Jurkat, Clone E6-1 (cell line): ENCODE measurements around the gene ZBTB7C.

Experiments
- DNase-seq: peaks from one replicate; pipeline ENCODE4 v3.0.0-alpha.2; 2011; ENCODE audit warnings: low read depth, low spot score
- H3K4me3 ChIP-seq: 2 replicates; pipeline ENCODE4 v1.5.1; 2011; ENCODE audit warnings: mild to moderate bottlenecking, low read length, control low read depth, moderate library complexity

ZBTB7C gene

GRCh38 chr18:48188609-48189008, 220.6 kb downstream of the ZBTB7C start:
- no peak overlapping the region for H3K4me3 ChIP-seq
- no peak for DNase-seq

GRCh38 chr18:48186861-48187260, 222.3 kb downstream of the ZBTB7C start:
- H3K4me3 ChIP-seq = no peak overlapping the region
- no peak for DNase-seq

- DNase-seq = no peak
- H3K4me3 ChIP-seq = no peak overlapping the region
These were observed 222.9 kb downstream of the ZBTB7C start for GRCh38 chr18:48186131-48186766.

- no peak for DNase-seq
These were observed 225.1 kb downstream of the ZBTB7C start for GRCh38 chr18:48184118-48184517.

GRCh38 chr18:48183613-48184012, 225.6 kb downstream of the ZBTB7C start:
- no peak overlapping the region for H3K4me3 ChIP-seq
- DNase-seq = no peak

More at GRCh38 chr18:48184118-48184517, 225.1 kb downstream of the ZBTB7C start:
- H3K4me3 ChIP-seq = no peak overlapping the region

DNA sequence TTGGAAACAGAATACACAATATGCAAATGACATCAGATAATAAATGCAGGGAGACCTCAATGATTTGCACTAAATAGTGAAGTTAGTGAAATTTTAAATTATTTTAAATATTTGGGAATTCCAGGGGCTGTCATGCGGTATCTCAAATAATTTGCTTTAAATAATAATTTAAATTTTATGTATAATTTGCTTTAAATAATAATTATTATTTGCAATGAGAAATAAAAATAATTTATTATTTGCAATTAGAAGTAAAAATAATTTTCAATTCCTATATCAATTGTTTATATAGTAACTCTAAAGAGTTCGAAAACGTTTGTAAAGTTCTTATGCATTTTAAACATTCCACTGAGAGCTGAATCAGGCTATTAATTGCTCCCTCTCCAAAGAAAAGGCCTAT, 226.4 kb downstream of the ZBTB7C start:
- no peak for DNase-seq
- H3K4me3 ChIP-seq = no peak overlapping the region

- no peak for DNase-seq
- H3K4me3 ChIP-seq = no peak overlapping the region
These were observed 227.3 kb downstream of the ZBTB7C start for GRCh38 chr18:48181857-48182256.

DNA sequence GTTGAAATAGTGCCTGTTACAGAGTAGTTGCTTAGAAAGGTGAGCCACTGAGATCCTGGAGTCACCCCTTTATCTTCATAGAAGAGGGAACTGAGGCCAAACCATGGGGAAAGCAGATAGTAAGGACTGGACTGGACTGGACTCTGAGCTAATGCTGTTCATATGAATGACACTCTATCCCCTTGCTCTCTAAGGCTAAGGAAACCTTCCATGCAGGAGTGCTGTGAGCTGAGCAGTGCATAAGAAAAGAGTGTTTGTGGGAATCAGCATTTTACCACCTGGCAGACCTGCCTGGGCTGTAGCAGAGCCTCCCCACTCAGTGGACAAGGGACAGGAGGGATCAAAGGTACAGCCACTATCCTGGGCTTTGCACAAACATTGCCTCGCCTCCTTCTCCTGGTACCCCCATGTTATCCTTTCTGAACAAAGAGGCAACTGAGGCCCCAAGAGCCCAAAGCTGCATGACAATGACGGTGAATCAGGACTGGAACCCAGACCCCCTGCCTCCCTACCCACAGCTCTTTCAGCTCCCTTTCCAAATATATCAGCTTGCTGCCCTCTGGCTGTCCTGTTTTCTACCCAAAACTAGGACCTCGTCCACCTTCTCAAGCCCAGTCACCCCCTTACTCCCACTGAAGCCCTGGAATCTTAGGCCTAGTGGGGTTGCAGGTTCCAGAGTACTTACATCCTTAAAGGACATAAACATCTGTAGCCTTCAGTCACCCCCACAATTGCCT, 227.9 kb downstream of the ZBTB7C start:
- no peak overlapping the region for H3K4me3 ChIP-seq
- no peak for DNase-seq

DNA sequence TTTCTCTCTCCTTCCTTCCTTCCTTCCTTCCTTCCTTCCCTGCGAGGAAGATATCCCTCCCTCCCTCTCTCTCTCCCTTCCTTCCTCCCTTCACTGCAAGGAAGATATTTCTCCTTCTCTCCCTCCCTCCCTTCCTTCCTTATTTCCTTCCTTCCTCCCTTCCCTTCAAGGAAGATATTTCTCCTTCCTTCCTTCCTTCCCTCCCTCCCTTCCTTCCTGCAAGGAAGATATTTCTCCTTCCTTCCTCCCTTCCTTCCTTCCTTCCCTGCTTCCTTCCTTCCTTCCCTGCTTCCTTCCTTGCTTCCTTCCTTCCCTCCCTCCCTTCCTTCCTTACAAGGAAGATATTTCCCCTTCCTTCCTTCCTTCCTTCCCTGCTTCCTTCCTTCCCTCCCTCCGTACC, 229.5 kb downstream of the ZBTB7C start:
- H3K4me3 ChIP-seq = no peak overlapping the region
- DNase-seq = no peak

DNA sequence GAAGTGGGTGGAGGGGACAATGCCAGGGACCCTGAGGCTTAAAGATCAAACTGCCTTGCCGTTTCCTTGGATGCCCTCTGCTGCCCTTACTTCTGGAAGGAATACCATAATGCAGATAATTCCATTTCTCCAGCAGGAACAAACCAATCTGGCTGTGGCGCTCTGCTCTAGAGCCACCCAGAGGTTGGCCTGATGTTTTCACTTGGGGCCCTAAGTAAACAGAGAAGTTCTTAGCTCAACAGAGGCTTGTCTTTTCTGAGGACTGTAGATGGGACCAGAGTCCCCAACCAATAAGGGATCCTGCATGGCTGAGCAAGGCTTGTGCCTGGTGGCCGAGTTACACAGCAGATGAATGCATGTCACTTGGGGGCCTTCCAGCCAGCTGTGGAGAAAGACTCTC, 230.2 kb downstream of the ZBTB7C start:
- no peak for DNase-seq
- no peak overlapping the region for H3K4me3 ChIP-seq

GRCh38 chr18:48176909-48177308, 232.3 kb downstream of the ZBTB7C start:
- no peak overlapping the region for H3K4me3 ChIP-seq
- no peak for DNase-seq

- no peak for DNase-seq
- no peak overlapping the region for H3K4me3 ChIP-seq
These were observed 235.6 kb downstream of the ZBTB7C start for GRCh38 chr18:48173557-48173956.

DNA sequence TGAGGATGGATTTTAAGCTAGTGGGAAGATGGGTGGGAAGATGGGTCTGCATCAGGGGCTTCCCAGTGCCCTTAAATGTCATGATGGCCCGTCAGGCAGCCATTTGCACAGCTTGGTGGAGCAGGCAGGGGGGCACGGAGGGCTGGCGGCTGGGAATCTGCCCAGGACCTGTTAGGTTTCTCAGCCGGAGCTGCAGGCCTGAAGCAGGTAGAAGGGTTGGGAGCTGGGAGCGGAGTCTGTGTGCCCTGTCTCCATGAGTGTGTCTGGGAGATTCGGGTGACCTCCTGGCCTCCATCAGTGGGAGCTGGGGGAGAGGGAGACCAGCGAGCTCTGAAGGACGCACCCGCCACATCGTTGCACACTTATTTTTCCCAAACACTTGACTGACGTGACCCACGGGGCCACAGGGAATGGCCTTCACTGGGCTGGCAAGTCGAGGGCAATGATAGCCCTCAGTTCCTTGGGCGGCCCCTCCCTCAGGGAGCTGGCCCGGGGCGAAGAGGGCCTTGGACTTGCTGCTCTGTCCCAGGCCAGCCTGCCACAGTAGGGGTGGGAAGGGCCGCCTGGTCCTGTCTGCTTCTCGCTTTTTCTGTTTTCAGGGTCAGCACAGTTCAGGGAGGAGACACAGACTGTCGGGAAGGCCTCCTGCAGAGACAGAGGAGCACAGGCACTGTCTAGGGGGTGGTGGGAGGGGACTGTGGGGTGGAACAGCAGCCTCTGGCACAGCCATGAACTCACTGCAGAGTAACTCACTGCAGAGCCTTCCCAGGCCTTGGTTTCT, 236.8 kb downstream of the ZBTB7C start:
- DNase-seq = no peak
- no peak overlapping the region for H3K4me3 ChIP-seq

GRCh38 chr18:48171490-48172188, 237.5 kb downstream of the ZBTB7C start:
- no peak for DNase-seq
- no peak overlapping the region for H3K4me3 ChIP-seq

DNA sequence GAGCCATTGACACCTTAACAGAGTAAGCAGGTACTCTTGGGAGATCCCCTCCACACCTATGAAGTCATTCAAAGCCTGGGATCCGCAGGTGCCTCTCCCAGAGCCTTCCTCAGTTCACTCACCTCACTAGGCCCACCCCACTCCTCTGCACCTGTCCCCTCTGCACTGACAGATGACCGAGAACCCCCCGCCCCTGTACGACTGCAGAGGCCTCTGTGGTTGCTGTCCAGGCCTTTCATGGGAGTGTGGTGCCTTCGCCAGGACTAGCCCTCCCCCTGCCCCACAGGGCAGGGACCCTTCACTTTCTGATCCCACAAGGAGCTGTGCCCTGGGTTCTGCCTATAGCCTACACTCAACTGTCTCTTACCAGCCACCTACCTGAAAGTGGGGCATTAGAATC, 238.5 kb downstream of the ZBTB7C start:
- DNase-seq = no peak
- H3K4me3 ChIP-seq = no peak overlapping the region

DNA sequence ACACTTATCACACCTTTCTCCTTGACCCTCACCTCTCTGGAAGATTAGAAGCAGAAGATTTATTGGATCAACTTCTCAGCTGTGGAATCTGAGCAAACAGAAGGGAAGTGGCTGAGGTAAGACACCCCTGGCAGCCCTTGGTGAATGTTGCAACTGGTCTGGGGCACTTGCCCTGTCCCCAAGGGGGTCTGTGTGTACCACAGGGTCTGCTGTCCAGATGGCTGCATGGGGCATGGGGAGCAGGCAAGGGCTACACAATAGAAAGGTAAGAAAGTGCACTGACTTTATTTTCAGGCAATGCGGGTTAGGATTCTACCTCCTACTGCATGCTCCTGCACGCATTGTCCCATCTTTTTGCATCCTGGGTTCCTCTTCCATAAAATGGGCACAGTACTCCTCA, 240.3 kb downstream of the ZBTB7C start:
- no peak overlapping the region for H3K4me3 ChIP-seq
- DNase-seq = no peak

- no peak overlapping the region for H3K4me3 ChIP-seq
- no peak for DNase-seq
These were observed 241.3 kb downstream of the ZBTB7C start for GRCh38 chr18:48167897-48168253.

DNA sequence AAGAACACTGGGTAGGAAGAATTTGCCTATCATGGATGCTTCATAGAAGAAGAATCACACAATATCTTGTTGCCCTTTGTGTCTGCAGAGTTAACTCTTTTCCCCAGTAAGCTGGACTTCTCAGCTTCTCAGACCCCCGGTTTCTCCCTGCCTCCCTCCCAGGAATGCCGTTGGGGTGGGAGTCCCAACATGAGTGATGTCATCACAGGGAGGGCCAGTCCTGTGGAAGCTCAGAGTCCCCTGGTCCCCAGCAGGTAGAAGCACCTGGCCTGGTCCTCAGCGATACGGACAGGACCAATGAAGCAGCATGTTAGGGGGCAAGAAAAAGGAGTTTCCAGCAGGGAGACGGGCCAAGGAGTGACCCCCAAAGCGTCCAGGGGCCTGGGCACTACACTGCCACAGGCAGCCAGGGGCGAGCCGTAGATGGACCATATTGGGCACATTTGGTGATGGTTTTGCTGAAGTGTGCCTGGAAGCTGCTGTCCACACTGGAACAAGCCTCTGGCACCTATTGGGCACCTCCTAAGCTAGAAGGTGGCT, 242.8 kb downstream of the ZBTB7C start:
- no peak overlapping the region for H3K4me3 ChIP-seq
- DNase-seq = no peak

DNA sequence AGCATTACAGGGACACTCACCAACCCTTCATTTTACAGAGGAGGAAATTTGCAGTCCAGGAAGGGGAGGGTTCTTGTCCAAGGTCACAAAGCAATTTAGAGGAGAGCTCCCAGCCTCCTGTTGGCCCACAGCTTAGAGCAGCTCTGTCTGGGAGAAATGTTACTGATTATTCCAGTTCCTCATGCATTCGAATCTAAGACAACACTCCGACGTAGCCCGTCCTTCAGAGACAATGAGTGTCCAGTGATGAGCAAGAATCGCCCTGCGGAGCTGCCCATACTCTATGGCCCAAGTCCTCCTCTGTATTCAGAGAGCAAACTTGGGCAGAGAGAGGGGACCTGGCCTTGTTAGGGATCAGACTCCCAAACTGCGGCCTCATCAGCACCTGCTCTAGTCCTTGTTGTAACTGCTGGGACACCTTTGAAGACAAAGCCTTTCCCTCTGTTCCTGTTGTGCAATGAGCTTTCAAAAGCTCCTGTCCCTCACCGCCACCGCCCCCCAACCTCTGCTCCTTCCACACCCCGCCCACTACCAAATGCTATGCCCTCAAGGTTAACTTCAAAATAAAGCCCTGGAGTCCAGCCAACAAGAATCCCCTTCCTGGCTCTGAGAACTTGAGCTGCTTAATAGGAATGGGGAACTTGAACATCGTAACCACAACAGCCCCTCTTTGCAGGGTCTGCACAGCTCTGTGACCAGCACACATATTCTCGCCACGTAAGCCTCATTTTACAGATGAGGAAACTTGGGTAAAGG, 243.9 kb downstream of the ZBTB7C start:
- no peak overlapping the region for H3K4me3 ChIP-seq
- no peak for DNase-seq
